CD8-positive, alpha-beta memory T cell (primary cell): ENCODE results near the gene C18orf63. TPM values are rescaled to one million over a fixed set of nuclear protein-coding genes. Genes with fewer than 3 reads are reported as not detected.

ENCODE experiments used
- CTCF ChIA-PET: fragments of 350-600 bp; sonication (Branson Sonifier 250); formaldehyde crosslinking; loops from one replicate; lab custom pipeline; 2021; ENCODE audit warnings: antibody characterized with exemption; lab: Charles Lee
- POLR2A ChIA-PET: fragments of 350-600 bp; sonication (Branson Sonifier 250); formaldehyde crosslinking; loops from one replicate; lab custom pipeline; 2021; ENCODE audit warnings: antibody characterized with exemption; lab: Charles Lee
- DNase-seq, 5 donors: peaks; one replicate each; pipeline versions ENCODE4 v3.0.0 to v3.0.0-alpha.2; 2020 to 2022; ENCODE audit warnings: mixed read lengths in 1 of 5
- H3K27ac ChIP-seq: one replicate; pipeline ENCODE4 v1.7.0; 2013; ENCODE audit warnings: low read depth, mild to moderate bottlenecking, low read length, moderate library complexity
- H3K27me3 ChIP-seq: 2 replicates; pipeline ENCODE4 v1.7.0; 2013; ENCODE audit warnings: low read length, mild to moderate bottlenecking; ENCODE audit not compliant: insufficient read depth, poor library complexity, severe bottlenecking
- H3K36me3 ChIP-seq: 2 replicates; pipeline ENCODE4 v1.7.0; 2013; ENCODE audit warnings: mild to moderate bottlenecking, low read length, moderate library complexity; ENCODE audit not compliant: insufficient read depth
- H3K4me1 ChIP-seq: 2 replicates; pipeline ENCODE4 v1.7.0; 2013; ENCODE audit warnings: mild to moderate bottlenecking, low read length, moderate library complexity; ENCODE audit not compliant: insufficient read depth
- H3K4me3 ChIP-seq: 2 replicates; pipeline ENCODE4 v1.7.0; 2013; ENCODE audit warnings: mild to moderate bottlenecking, low read length
- H3K9me3 ChIP-seq: 2 replicates; pipeline ENCODE4 v1.7.0; 2013; ENCODE audit warnings: mild to moderate bottlenecking, low read length
- H3K27ac Mint-ChIP-seq, 8 donors: one replicate each; pipeline ENCODE4 v1.8.0; 2020 to 2021; ENCODE audit warnings: mixed read lengths in 8 of 8, mild to moderate bottlenecking in 6 of 8, inconsistent platforms in 3 of 8, moderate library complexity in 3 of 8
- H3K27me3 Mint-ChIP-seq, 2 donors: one replicate each; pipeline ENCODE4 v1.8.0; 2020 to 2021; ENCODE audit warnings: mixed read lengths in 2 of 2, mild to moderate bottlenecking in 1 of 2, moderate library complexity in 1 of 2
- H3K36me3 Mint-ChIP-seq, 3 donors: one replicate each; pipeline ENCODE4 v1.8.0; 2020 to 2021; ENCODE audit warnings: mixed read lengths in 3 of 3, inconsistent platforms in 1 of 3, mild to moderate bottlenecking in 1 of 3
- H3K4me1 Mint-ChIP-seq, 3 donors: one replicate each; pipeline ENCODE4 v1.8.0; 2020 to 2021; ENCODE audit warnings: mixed read lengths in 3 of 3, inconsistent platforms in 1 of 3, mild to moderate bottlenecking in 1 of 3
- H3K4me3 Mint-ChIP-seq, 7 donors: one replicate each; pipeline ENCODE4 v1.8.0; 2020 to 2021; ENCODE audit warnings: mixed read lengths in 7 of 7, mild to moderate bottlenecking in 6 of 7, moderate library complexity in 4 of 7, inconsistent platforms in 2 of 7
- H3K9me3 Mint-ChIP-seq, 5 donors: one replicate each; pipeline ENCODE4 v1.8.0; 2020 to 2022; ENCODE audit warnings: mixed read lengths in 5 of 5, mild to moderate bottlenecking in 3 of 5, moderate library complexity in 2 of 5, inconsistent platforms in 1 of 5
- polyA plus RNA-seq: library from polyadenylated mRNA; unstranded; fragments of 300-500 nt; fragmentation: Illumina TruSeq; gene quantifications from one replicate; pipeline ENCODE4 v1.2.3, GENCODE V29; 2021
- total RNA-seq, 2 experiments: library from RNA; stranded (reverse); gene quantifications; one replicate each; pipeline ENCODE4 v1.2.3, GENCODE V29; 2021

Gene C18orf63
- total and polyA plus RNA-seq, 3 experiments from 2014 or later: not detected

DNA sequence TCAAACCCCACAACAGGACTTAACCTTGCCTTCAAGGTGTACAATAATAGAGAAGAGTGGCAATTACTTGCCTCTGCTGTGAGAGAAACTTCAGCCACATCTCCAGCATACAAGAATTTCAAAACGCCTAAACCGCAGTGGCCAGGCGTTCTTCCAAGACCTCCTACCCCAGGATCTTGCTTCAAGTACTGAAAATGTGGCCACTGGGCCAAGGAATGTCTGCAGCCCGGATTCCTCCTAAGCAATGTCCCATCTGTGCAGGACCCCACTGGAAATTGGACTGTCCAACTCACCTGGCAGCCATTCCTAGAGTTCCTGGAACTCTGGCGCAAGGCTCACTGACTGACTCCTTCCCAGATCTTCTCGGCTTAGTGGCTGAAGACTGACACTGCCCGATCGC is 21.1 kb upstream of the C18orf63 start:
- Mint-ChIP-seq H3K4me3 (no peak overlapping the region), H3K27me3 (peaks cover 0 to 5% of the 10 kb centered on the region in 2 donors), H3K9me3 (peaks cover 0 to 1% (median 0%) of the 10 kb centered on the region in 5 donors), H3K36me3 (peaks cover 0 to 6% (median 0%) of the 10 kb centered on the region in 3 donors), H3K27ac (no peak overlapping the region), H3K4me1 (peaks cover 5 to 20% (median 17%) of the 10 kb centered on the region in 3 donors)
- CTCF ChIA-PET: no interaction called here
- POLR2A ChIA-PET: no interaction called here
- no peaks in the 10 kb centered on the region for H3K9me3 ChIP-seq
- H3K36me3 ChIP-seq: no peaks in the 10 kb centered on the region
- H3K4me3 ChIP-seq: no peak overlapping the region
- H3K4me1 ChIP-seq: peaks cover 12% of the 10 kb centered on the region
- no peak overlapping the region for H3K27ac ChIP-seq
- H3K27me3 ChIP-seq: no peaks in the 10 kb centered on the region
- DNase-seq: no peak

GRCh38 chr18:74299162-74299561 is 16.5 kb upstream of the C18orf63 start:
- Mint-ChIP-seq H3K4me3 (no peak overlapping the region), H3K27me3 (peaks cover 3 to 23% of the 10 kb centered on the region in 2 donors), H3K9me3 (peaks cover 0 to 1% (median 0%) of the 10 kb centered on the region in 5 donors), H3K4me1 (no peaks in the 10 kb centered on the region), H3K36me3 (no peaks in the 10 kb centered on the region), H3K27ac (no peak overlapping the region)
- Histone ChIP-seq H3K4me3 (no peak overlapping the region), H3K36me3 (no peaks in the 10 kb centered on the region), H3K27me3 (no peaks in the 10 kb centered on the region), H3K27ac (no peak overlapping the region), H3K4me1 (no peaks in the 10 kb centered on the region), H3K9me3 (no peaks in the 10 kb centered on the region)
- CTCF ChIA-PET: no interaction called here
- no peak for DNase-seq
- POLR2A ChIA-PET: no interaction called here

DNA sequence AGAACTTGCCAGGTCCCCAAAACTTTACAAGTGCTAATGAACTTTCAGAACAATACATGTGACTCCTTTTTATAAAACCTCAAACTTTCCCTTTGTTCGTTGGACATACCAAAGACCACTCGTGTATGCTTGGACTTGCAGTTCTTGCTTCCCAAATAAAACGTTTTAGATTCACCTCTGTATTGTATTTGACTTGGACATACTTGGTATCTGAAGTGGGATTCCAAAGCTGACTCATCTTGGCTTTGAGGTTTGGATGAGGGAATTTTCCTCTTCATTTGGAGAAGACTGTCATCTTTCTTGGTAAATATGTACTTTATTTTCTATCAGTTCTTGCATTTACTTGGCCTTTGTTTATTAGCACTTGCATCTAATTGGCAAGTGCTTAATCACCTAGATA is 15.9 kb upstream of the C18orf63 start:
- H3K27me3 Mint-ChIP-seq: peaks cover 3 to 23% of the 10 kb centered on the region in 2 donors
- no peaks in the 10 kb centered on the region for H3K4me1 ChIP-seq
- no peak overlapping the region for H3K27ac Mint-ChIP-seq
- ChIA-PET POLR2A (no interaction called here), CTCF (interaction anchor here (1.2 kb wide), 1 partner anchor 38 kb away, joined by 3 read pairs; no protein-coding TSS in a partner anchor)
- H3K36me3 ChIP-seq: no peaks in the 10 kb centered on the region
- H3K27me3 ChIP-seq: no peaks in the 10 kb centered on the region
- no peaks in the 10 kb centered on the region for H3K9me3 ChIP-seq
- H3K27ac ChIP-seq: no peak overlapping the region
- no peak overlapping the region for H3K4me3 ChIP-seq
- H3K4me1 Mint-ChIP-seq: no peaks in the 10 kb centered on the region
- no peak overlapping the region for H3K4me3 Mint-ChIP-seq
- DNase-seq: no peak
- H3K36me3 Mint-ChIP-seq: no peaks in the 10 kb centered on the region
- H3K9me3 Mint-ChIP-seq: peaks cover 0 to 1% (median 0%) of the 10 kb centered on the region in 5 donors

DNA sequence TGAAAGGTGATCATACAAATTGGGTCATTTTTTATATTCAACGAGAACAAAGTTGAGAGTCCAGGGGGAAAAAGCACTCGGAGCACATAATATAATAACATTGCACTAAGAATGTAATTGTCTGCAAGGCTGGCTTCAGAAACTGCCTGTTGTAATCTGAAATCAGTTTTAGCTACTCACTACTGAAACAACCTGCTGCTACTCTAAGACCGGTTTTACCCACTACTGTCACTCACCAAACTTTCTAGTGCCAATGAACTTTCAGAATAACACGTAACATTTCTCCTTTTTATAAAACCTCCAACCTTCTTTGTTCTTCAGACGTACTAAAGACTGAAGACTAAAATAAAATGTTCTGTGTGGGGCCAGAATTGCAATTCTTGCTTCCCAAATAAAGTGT is 12.3 kb upstream of the C18orf63 start:
- no peaks in the 10 kb centered on the region for H3K4me1 ChIP-seq
- Mint-ChIP-seq H3K4me1 (no peaks in the 10 kb centered on the region), H3K9me3 (peaks cover 0 to 1% (median 0%) of the 10 kb centered on the region in 5 donors), H3K27ac (no peak overlapping the region), H3K36me3 (no peaks in the 10 kb centered on the region), H3K27me3 (peaks cover 13 to 48% of the 10 kb centered on the region in 2 donors), H3K4me3 (no peak overlapping the region)
- H3K4me3 ChIP-seq: no peak overlapping the region
- ChIA-PET POLR2A (no interaction called here), CTCF (interaction anchor here (1.0 kb wide), 1 partner anchor 190 kb away, joined by 3 read pairs; no protein-coding TSS in a partner anchor)
- DNase-seq: no peak
- peaks cover 6% of the 10 kb centered on the region for H3K27me3 ChIP-seq
- H3K9me3 ChIP-seq: no peaks in the 10 kb centered on the region
- no peaks in the 10 kb centered on the region for H3K36me3 ChIP-seq
- H3K27ac ChIP-seq: no peak overlapping the region

- H3K4me3 ChIP-seq: no peak overlapping the region
- CTCF ChIA-PET: no interaction called here
- peaks cover 13 to 49% of the 10 kb centered on the region in 2 donors for H3K27me3 Mint-ChIP-seq
Measured at GRCh38 chr18:74303936-74304335, 11.7 kb upstream of the C18orf63 start.

GRCh38 chr18:74310411-74310810 is 5.2 kb upstream of the C18orf63 start:
- no peak for DNase-seq

More at GRCh38 chr18:74303936-74304335, 11.7 kb upstream of the C18orf63 start:
- POLR2A ChIA-PET: no interaction called here
- H3K36me3 Mint-ChIP-seq: no peaks in the 10 kb centered on the region
- Histone ChIP-seq H3K9me3 (no peaks in the 10 kb centered on the region), H3K36me3 (no peaks in the 10 kb centered on the region), H3K27me3 (peaks cover 6% of the 10 kb centered on the region), H3K4me1 (no peaks in the 10 kb centered on the region), H3K27ac (no peak overlapping the region)
- no peak overlapping the region for H3K4me3 Mint-ChIP-seq
- peaks cover 0 to 1% (median 0%) of the 10 kb centered on the region in 5 donors for H3K9me3 Mint-ChIP-seq
- DNase-seq: no peak
- H3K4me1 Mint-ChIP-seq: no peaks in the 10 kb centered on the region
- H3K27ac Mint-ChIP-seq: no peak overlapping the region

GRCh38 chr18:74311000-74311399 is 4.6 kb upstream of the C18orf63 start:
- POLR2A ChIA-PET: no interaction called here

More at GRCh38 chr18:74310411-74310810, 5.2 kb upstream of the C18orf63 start:
- Histone ChIP-seq H3K27ac (no peak overlapping the region), H3K9me3 (no peaks in the 10 kb centered on the region), H3K36me3 (no peaks in the 10 kb centered on the region), H3K4me3 (no peak overlapping the region), H3K27me3 (peaks cover 6% of the 10 kb centered on the region), H3K4me1 (no peaks in the 10 kb centered on the region)
- H3K9me3 Mint-ChIP-seq: no peaks in the 10 kb centered on the region
- H3K4me1 Mint-ChIP-seq: no peaks in the 10 kb centered on the region
- H3K27me3 Mint-ChIP-seq: peaks cover 18 to 64% of the 10 kb centered on the region in 2 donors
- CTCF ChIA-PET: interaction anchor here (0.9 to 1.4 kb wide), 3 partner anchors 13 to 183 kb away, joined by 3 to 4 read pairs (median 3); no protein-coding TSS in a partner anchor
- H3K27ac Mint-ChIP-seq: no peak overlapping the region
- POLR2A ChIA-PET: no interaction called here
- H3K4me3 Mint-ChIP-seq: no peak overlapping the region
- no peaks in the 10 kb centered on the region for H3K36me3 Mint-ChIP-seq

DNA sequence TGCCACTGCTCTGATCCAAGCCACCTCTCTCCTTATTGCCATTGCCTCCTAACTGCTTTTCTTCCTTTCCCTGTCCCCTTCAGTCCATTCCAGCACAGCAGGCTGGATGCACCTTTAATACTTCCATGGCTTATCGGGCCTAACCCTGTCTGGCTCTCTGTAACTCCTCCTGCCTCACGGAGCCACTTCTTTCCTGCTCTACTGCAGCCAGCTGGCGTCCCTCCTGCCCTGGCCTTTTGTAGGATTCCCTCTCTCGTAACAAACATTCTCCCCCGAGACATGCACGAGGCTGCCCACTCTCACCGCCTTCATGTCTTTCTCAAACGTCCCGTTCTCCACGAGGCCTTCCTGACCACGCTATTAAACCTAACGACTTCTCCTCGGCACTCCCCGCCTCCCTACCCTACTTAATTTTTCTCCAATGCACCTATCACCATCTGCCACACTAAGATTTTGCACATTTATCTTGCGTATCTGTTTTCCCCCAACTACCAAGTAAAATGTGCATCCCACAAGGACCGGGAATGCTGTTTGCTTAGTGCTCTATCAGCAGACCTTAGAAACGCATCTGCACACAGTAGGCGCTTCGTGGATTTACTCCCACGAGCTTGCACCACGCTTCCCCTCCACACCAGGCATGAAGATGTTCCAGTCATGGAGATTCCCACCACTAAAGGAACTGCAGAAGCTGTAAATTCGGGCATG is 728 bp upstream of the C18orf63 start:
- Mint-ChIP-seq H3K4me3 (no peak overlapping the region), H3K4me1 (no peaks in the 10 kb centered on the region), H3K36me3 (no peaks in the 10 kb centered on the region), H3K27ac (no peak overlapping the region), H3K9me3 (no peaks in the 10 kb centered on the region), H3K27me3 (peaks cover 7 to 30% of the 10 kb centered on the region in 2 donors)
- Histone ChIP-seq H3K4me1 (no peaks in the 10 kb centered on the region), H3K36me3 (no peaks in the 10 kb centered on the region), H3K27me3 (no peaks in the 10 kb centered on the region), H3K4me3 (no peak overlapping the region), H3K9me3 (no peaks in the 10 kb centered on the region), H3K27ac (no peak overlapping the region)
- no peak for DNase-seq
- POLR2A ChIA-PET: no interaction called here
- CTCF ChIA-PET: interaction anchor here (1.3 kb wide), 1 partner anchor 237 kb away, joined by 3 read pairs; no protein-coding TSS in a partner anchor

More at GRCh38 chr18:74311000-74311399, 4.6 kb upstream of the C18orf63 start:
- Histone ChIP-seq H3K4me3 (no peak overlapping the region), H3K36me3 (no peaks in the 10 kb centered on the region), H3K4me1 (no peaks in the 10 kb centered on the region), H3K27ac (no peak overlapping the region), H3K27me3 (peaks cover 6% of the 10 kb centered on the region), H3K9me3 (no peaks in the 10 kb centered on the region)
- H3K27me3 Mint-ChIP-seq: peaks cover 13 to 58% of the 10 kb centered on the region in 2 donors
- H3K36me3 Mint-ChIP-seq: no peaks in the 10 kb centered on the region
- no peak overlapping the region for H3K4me3 Mint-ChIP-seq
- CTCF ChIA-PET: interaction anchor here (0.9 to 1.4 kb wide), 3 partner anchors 12 to 182 kb away, joined by 3 to 4 read pairs (median 3); no protein-coding TSS in a partner anchor
- no peaks in the 10 kb centered on the region for H3K9me3 Mint-ChIP-seq
- H3K27ac Mint-ChIP-seq: no peak overlapping the region
- no peaks in the 10 kb centered on the region for H3K4me1 Mint-ChIP-seq
- DNase-seq: no peak
